Stimulated activated CD4-positive, alpha-beta T cell treated with anti-CD3 and anti-CD28 coated beads, Interleukin-15, amount 100 ng/mL, for 24 hours (primary cell): ENCODE results near the gene GRIK2.
"Not testable (repeated sequence)": the region's sequence is repeated elsewhere in the genome, so short reads cannot be mapped to it uniquely, and the experiment has no call there.

Experiments
- DNase-seq: peaks from one replicate; pipeline ENCODE4 v3.0.0-alpha.2; 2020

GRIK2 gene

GRCh38 chr6:102064142-102064541, 670.6 kb downstream of the GRIK2 start:
- no peak for DNase-seq

GRCh38 chr6:102066301-102066700, 672.8 kb downstream of the GRIK2 start:
- DNase-seq, result no peak

GRCh38 chr6:102068349-102068929, 674.9 kb downstream of the GRIK2 start:
- DNase-seq, result no peak

- no peak for DNase-seq
These were observed 682.0 kb downstream of the GRIK2 start for GRCh38 chr6:102075539-102075938.

- no peak for DNase-seq
These were observed 691.7 kb downstream of the GRIK2 start for GRCh38 chr6:102085257-102085656.

GRCh38 chr6:102088160-102088559, 694.7 kb downstream of the GRIK2 start:
- DNase-seq, result not testable (repeated sequence)

- DNase-seq, result no peak
These were observed 720.9 kb downstream of the GRIK2 start for GRCh38 chr6:102114402-102114801.

GRCh38 chr6:102115911-102116310, 722.4 kb downstream of the GRIK2 start:
- DNase-seq, result no peak

GRCh38 chr6:102118034-102118433, 724.5 kb downstream of the GRIK2 start:
- no peak for DNase-seq
